B cell (primary cell): Measurements from ENCODE around the gene CDKN3. TPM values are rescaled to one million over a fixed set of nuclear protein-coding genes. Genes with fewer than 3 reads are reported as not detected.

ENCODE experiments used
- ATAC-seq: fragments of 200-7000 bp; cut with Tn5 transposase; one replicate; pipeline ENCODE4 v1.10.0; 2021; ENCODE audit warnings: low read depth, mild to moderate bottlenecking, moderate number of reproducible peaks, moderate library complexity
- CTCF ChIA-PET: fragments of 350-600 bp; sonication (Branson Sonifier 250); formaldehyde crosslinking; loops from one replicate; lab custom pipeline; 2021; ENCODE audit warnings: antibody characterized with exemption, inconsistent platforms; lab: Charles Lee
- POLR2A ChIA-PET: fragments of 350-600 bp; sonication (Branson Sonifier 250); formaldehyde crosslinking; loops from one replicate; lab custom pipeline; 2021; ENCODE audit warnings: antibody characterized with exemption; lab: Charles Lee
- DNase-seq: peaks from one replicate; pipeline ENCODE4 v3.0.0; 2013
- H2AFZ ChIP-seq: 2 replicates; pipeline ENCODE4 v1.6.1; 2012; ENCODE audit warnings: mild to moderate bottlenecking, low read depth, low read length; ENCODE audit not compliant: insufficient read depth, poor library complexity, severe bottlenecking
- H3K27ac ChIP-seq, 2 donors: 1 replicate in 1 of 2; 2 replicates in 1 of 2; pipeline ENCODE4 v1.5.1; 2012 to 2013; ENCODE audit warnings: low read length in 2 of 2, mild to moderate bottlenecking in 2 of 2, moderate library complexity in 1 of 2
- H3K27me3 ChIP-seq, 4 experiments: fragments of 200-600 bp in 1 of 4; sonication (generic) in 1 of 4; replicated peaks in 1 of 4; 1 replicate in 2 of 4; 2 replicates in 2 of 4; pipeline versions ENCODE4 v1.6.1 to v1.7.0; 2013 to 2016; ENCODE audit warnings: low read length in 3 of 4, mild to moderate bottlenecking in 2 of 4, mixed read lengths in 1 of 4, moderate library complexity in 1 of 4; ENCODE audit not compliant: insufficient read depth in 4 of 4, control insufficient read depth in 3 of 4; ENCODE audit errors: control extremely low read depth in 1 of 4
- H3K36me3 ChIP-seq, 2 experiments: replicated peaks in 1 of 2; 1 replicate in 1 of 2; 2 replicates in 1 of 2; pipeline versions ENCODE4 v1.6.1 to v1.7.1; 2013; ENCODE audit warnings: low read length in 1 of 2; ENCODE audit not compliant: insufficient read depth in 2 of 2, control insufficient read depth in 1 of 2; ENCODE audit errors: control extremely low read depth in 1 of 2, extremely low read depth in 1 of 2
- H3K4me1 ChIP-seq, 2 donors: fragments of 200-600 bp in 1 of 2; sonication (generic) in 1 of 2; 1 replicate in 1 of 2; 2 replicates in 1 of 2; pipeline versions ENCODE4 v1.5.1 to v1.6.1; 2013 to 2017; ENCODE audit warnings: low read length in 2 of 2; ENCODE audit not compliant: control insufficient read depth in 2 of 2, insufficient read depth in 2 of 2
- H3K4me2 ChIP-seq: replicated peaks from 2 replicates; pipeline ENCODE3; 2012; ENCODE audit warnings: mild to moderate bottlenecking, low read depth, low read length; ENCODE audit not compliant: poor library complexity, severe bottlenecking
- H3K4me3 ChIP-seq, 5 experiments: fragments of 200-600 bp in 1 of 5; sonication (generic) in 1 of 5; 1 replicate in 3 of 5; 2 replicates in 2 of 5; pipeline versions ENCODE4 v1.5.1 to v1.7.0; 2011 to 2016; ENCODE audit warnings: low read length in 4 of 5, mild to moderate bottlenecking in 4 of 5, low read depth in 2 of 5, control low read depth in 1 of 5, moderate library complexity in 1 of 5; ENCODE audit not compliant: insufficient read depth in 1 of 5; ENCODE audit errors: control extremely low read depth in 1 of 5, extremely low read depth in 1 of 5
- H3K79me2 ChIP-seq: fragments of 200-600 bp; sonication (generic); one replicate; pipeline ENCODE4 v1.6.0; 2016; ENCODE audit warnings: low read length; ENCODE audit not compliant: control insufficient read depth, insufficient read depth
- H3K9ac ChIP-seq: fragments of 200-600 bp; sonication (generic); 2 replicates; pipeline ENCODE4 v1.6.1; 2017; ENCODE audit warnings: mild to moderate bottlenecking, low read length, moderate library complexity
- H3K9me3 ChIP-seq, 3 donors: one replicate each; pipeline versions ENCODE4 v1.6.1 to v1.7.1; 2013; ENCODE audit warnings: low read length in 2 of 3; ENCODE audit not compliant: control insufficient read depth in 2 of 3, insufficient read depth in 1 of 3; ENCODE audit errors: control extremely low read depth in 1 of 3
- H4K20me1 ChIP-seq: 2 replicates; pipeline ENCODE4 v1.6.0; 2012; ENCODE audit warnings: mild to moderate bottlenecking, low read length; ENCODE audit not compliant: insufficient read depth, control insufficient read depth, poor library complexity, severe bottlenecking
- H3K27ac Mint-ChIP-seq: one replicate; pipeline ENCODE4 v1.8.0; 2021; ENCODE audit warnings: mixed read lengths
- H3K27me3 Mint-ChIP-seq: one replicate; pipeline ENCODE4 v1.8.0; 2021; ENCODE audit warnings: mixed read lengths
- H3K4me1 Mint-ChIP-seq: one replicate; pipeline ENCODE4 v1.8.0; 2021; ENCODE audit warnings: mixed read lengths
- H3K4me3 Mint-ChIP-seq: one replicate; pipeline ENCODE4 v1.8.0; 2021; ENCODE audit warnings: mixed read lengths
- H3K9me3 Mint-ChIP-seq: one replicate; pipeline ENCODE4 v1.8.0; 2022; ENCODE audit warnings: mixed read lengths; ENCODE audit not compliant: insufficient read depth
- EZH2 ChIP-seq: IDR thresholded peaks from 2 replicates; pipeline ENCODE4 v1.6.1; 2012; ENCODE audit warnings: borderline replicate concordance, low read depth, mild to moderate bottlenecking, moderate library complexity, low read length; ENCODE audit not compliant: insufficient read depth, poor library complexity, severe bottlenecking
- WGBS: methylation state at CpG from one replicate; pipeline ENCODE4 v1.1.5; 2013; ENCODE audit warnings: missing lambda C conversion rate; ENCODE audit not compliant: insufficient coverage; 5-methylcytosine and 5-hydroxymethylcytosine counted together
- intact Hi-C: fragments of 100-400 bp; cut with micrococcal nuclease; formaldehyde crosslinking; loops from one replicate; pipeline ENCODE4 v1.10.0; 2022
- polyA plus RNA-seq: library from polyadenylated mRNA; depleted of rRNA; stranded (reverse); fragments of >200 nt; gene quantifications from 2 replicates; pipeline ENCODE4 v1.2.3, GENCODE V29; 2012
- total RNA-seq, 2 donors: library from RNA; stranded (reverse); fragments of 120-200 nt in 1 of 2; gene quantifications; 1 replicate in 1 of 2; 2 replicates in 1 of 2; pipeline versions ENCODE4 v1.2.3 to v1.2.4, GENCODE V29; 2013 to 2022
- TF ChIP-seq, protein P1 (sequence below): fragments of 200-600 bp; IDR thresholded peaks from one replicate; pipeline ENCODE4 v1.8.0; 2022; ENCODE audit warnings: antibody characterized with exemption, mild to moderate bottlenecking

The CDKN3 gene
- total and polyA plus RNA-seq, 2 donors (not counting 1 experiment from before 2014, with no cell fraction given), result 0.42 to 1.0 TPM

- Histone ChIP-seq H3K27me3 (no peaks in the 10 kb centered on the region), H3K79me2 (no peaks in the 10 kb centered on the region), H3K9me3 (no peaks in the 10 kb centered on the region), H4K20me1 (no peaks in the 10 kb centered on the region), H3K36me3 (no peaks in the 10 kb centered on the region), H2AFZ (no peak overlapping the region), H3K27ac (no peak overlapping the region), H3K4me1 (no peaks in the 10 kb centered on the region), H3K4me3 (no peak overlapping the region), H3K4me2 (no peak overlapping the region), H3K9ac (no peak overlapping the region)
- peak; percentile 36 for DNase-seq
- 87% methylated on average over 7 of the region's 9 CpGs for WGBS
- Mint-ChIP-seq H3K9me3 (no peaks in the 10 kb centered on the region), H3K4me1 (peaks cover 1% of the 10 kb centered on the region), H3K4me3 (no peak overlapping the region), H3K27ac (no peak overlapping the region), H3K27me3 (peaks cover 25% of the 10 kb centered on the region)
- intact Hi-C loops, result loop anchor here (1.0 to 2.0 kb wide), 2 partner anchors 54 to 74 kb away; partner anchors contain the start of gene CNIH1
- ChIA-PET CTCF (interaction anchor here (0.7 to 1.4 kb wide), 7 partner anchors 10 to 444 kb away, joined by 3 read pairs; partner anchors contain the start of gene GMFB), POLR2A (no interaction called here)
- ATAC-seq, result peak; percentile 85
- TF ChIP-seq, protein P1, sequence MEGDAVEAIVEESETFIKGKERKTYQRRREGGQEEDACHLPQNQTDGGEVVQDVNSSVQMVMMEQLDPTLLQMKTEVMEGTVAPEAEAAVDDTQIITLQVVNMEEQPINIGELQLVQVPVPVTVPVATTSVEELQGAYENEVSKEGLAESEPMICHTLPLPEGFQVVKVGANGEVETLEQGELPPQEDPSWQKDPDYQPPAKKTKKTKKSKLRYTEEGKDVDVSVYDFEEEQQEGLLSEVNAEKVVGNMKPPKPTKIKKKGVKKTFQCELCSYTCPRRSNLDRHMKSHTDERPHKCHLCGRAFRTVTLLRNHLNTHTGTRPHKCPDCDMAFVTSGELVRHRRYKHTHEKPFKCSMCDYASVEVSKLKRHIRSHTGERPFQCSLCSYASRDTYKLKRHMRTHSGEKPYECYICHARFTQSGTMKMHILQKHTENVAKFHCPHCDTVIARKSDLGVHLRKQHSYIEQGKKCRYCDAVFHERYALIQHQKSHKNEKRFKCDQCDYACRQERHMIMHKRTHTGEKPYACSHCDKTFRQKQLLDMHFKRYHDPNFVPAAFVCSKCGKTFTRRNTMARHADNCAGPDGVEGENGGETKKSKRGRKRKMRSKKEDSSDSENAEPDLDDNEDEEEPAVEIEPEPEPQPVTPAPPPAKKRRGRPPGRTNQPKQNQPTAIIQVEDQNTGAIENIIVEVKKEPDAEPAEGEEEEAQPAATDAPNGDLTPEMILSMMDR, result peak; percentile 45
- no peak for TF ChIP-seq EZH2
Observed at GRCh38 chr14:54366736-54367735, 29.8 kb upstream of the CDKN3 start.

GRCh38 chr14:54368291-54368690, 28.5 kb upstream of the CDKN3 start:
- no peak for TF ChIP-seq EZH2
- TF ChIP-seq, protein P1, result no peak
- ChIA-PET POLR2A (no interaction called here), CTCF (interaction anchor here (1.1 to 1.4 kb wide), 4 partner anchors 9 to 406 kb away, joined by 3 read pairs; partner anchors contain the start of gene GMFB)
- H4K20me1 ChIP-seq, result no peaks in the 10 kb centered on the region
- no peaks in the 10 kb centered on the region for H3K36me3 ChIP-seq
- DNase-seq (no peak), ATAC-seq (no peak)
- Mint-ChIP-seq H3K9me3 (no peaks in the 10 kb centered on the region), H3K27me3 (peaks cover 19% of the 10 kb centered on the region), H3K4me1 (no peaks in the 10 kb centered on the region), H3K27ac (no peak overlapping the region), H3K4me3 (no peak overlapping the region)
- no peak overlapping the region for H2AFZ ChIP-seq
- H3K4me1 ChIP-seq, result no peaks in the 10 kb centered on the region
- no peak overlapping the region for H3K9ac ChIP-seq
- no peaks in the 10 kb centered on the region for H3K79me2 ChIP-seq
- no peaks in the 10 kb centered on the region for H3K27me3 ChIP-seq
- no peaks in the 10 kb centered on the region for H3K9me3 ChIP-seq
- 100% methylated on average over 2 of the region's 4 CpGs for WGBS
- no peak overlapping the region for H3K27ac ChIP-seq
- H3K4me3 ChIP-seq, result no peak overlapping the region
- intact Hi-C loops, result no loop called here
- no peak overlapping the region for H3K4me2 ChIP-seq
